Measurements from ENCODE around the gene NSUN7. TPM values are rescaled to one million over a fixed set of nuclear protein-coding genes. Genes with fewer than 3 reads are reported as not detected.

NSUN7 gene
- total RNA-seq, 2 donors from 2014 or later, result 6.8 to 21.8 TPM

GRCh38 chr4:40831146-40831907 lies 81.6 kb downstream of the NSUN7 start:
- peaks cover 37% of the 10 kb centered on the region for H3K36me3 ChIP-seq
- no peak for TF ChIP-seq CTCF (IDR thresholded peaks at IDR 0.05)
- no peak for ATAC-seq (ENCODE audit: insufficient number of reproducible peaks, low FRiP score, low read depth)
- no peaks in the 10 kb centered on the region for H3K9me3 ChIP-seq
- H3K4me1 ChIP-seq (ENCODE audit: control insufficient read depth in 1 of 2, low read depth in 2 of 2), result no peaks in the 10 kb centered on the region
- no peaks in the 10 kb centered on the region for H3K27me3 ChIP-seq (replicated peaks; ENCODE audit: insufficient read depth)
- DNase-seq (ENCODE audit: low spot score), result no peak
- H3K4me3 ChIP-seq, result no peak overlapping the region
- H3K27ac ChIP-seq, result no peak overlapping the region

GRCh38 chr4:40832175-40832574 lies 82.4 kb downstream of the NSUN7 start:
- Histone ChIP-seq H3K4me1 (ENCODE audit: control insufficient read depth in 1 of 2, low read depth in 2 of 2) (peaks cover 0 to 7% of the 10 kb centered on the region in 2 donors), H3K4me3 (no peak overlapping the region), H3K27ac (no peak overlapping the region), H3K27me3 (replicated peaks; ENCODE audit: insufficient read depth) (no peaks in the 10 kb centered on the region), H3K9me3 (no peaks in the 10 kb centered on the region), H3K36me3 (peaks cover 32% of the 10 kb centered on the region)
- no peak for TF ChIP-seq CTCF (IDR thresholded peaks at IDR 0.05)
- no peak for ATAC-seq (ENCODE audit: insufficient number of reproducible peaks, low FRiP score, low read depth)
- no peak for DNase-seq (ENCODE audit: low spot score)

- TF ChIP-seq CTCF (IDR thresholded peaks at IDR 0.05), result no peak
- H3K36me3 ChIP-seq, result peaks cover 25% of the 10 kb centered on the region
- peaks cover 0 to 11% of the 10 kb centered on the region in 2 donors for H3K4me1 ChIP-seq (ENCODE audit: control insufficient read depth in 1 of 2, low read depth in 2 of 2)
- no peak for ATAC-seq (ENCODE audit: insufficient number of reproducible peaks, low FRiP score, low read depth)
- no peak overlapping the region for H3K27ac ChIP-seq
- H3K9me3 ChIP-seq, result no peaks in the 10 kb centered on the region
- H3K4me3 ChIP-seq, result no peak overlapping the region
- no peak for DNase-seq (ENCODE audit: low spot score)
- no peaks in the 10 kb centered on the region for H3K27me3 ChIP-seq (replicated peaks; ENCODE audit: insufficient read depth)
Measured at GRCh38 chr4:40833212-40833611, 83.5 kb downstream of the NSUN7 start.

GRCh38 chr4:40837094-40837870 lies 87.5 kb downstream of the NSUN7 start:
- ATAC-seq (ENCODE audit: insufficient number of reproducible peaks, low FRiP score, low read depth) (no peak), DNase-seq (ENCODE audit: low spot score) (no peak)
- H3K4me3 ChIP-seq, result no peak overlapping the region
- peaks cover 3 to 11% of the 10 kb centered on the region in 2 donors for H3K4me1 ChIP-seq (ENCODE audit: control insufficient read depth in 1 of 2, low read depth in 2 of 2)
- H3K27ac ChIP-seq, result peak overlapping the region; percentile 26 to 45
- no peak for TF ChIP-seq CTCF (IDR thresholded peaks at IDR 0.05)
- no peaks in the 10 kb centered on the region for H3K9me3 ChIP-seq
- peaks cover 12% of the 10 kb centered on the region for H3K36me3 ChIP-seq
- no peaks in the 10 kb centered on the region for H3K27me3 ChIP-seq (replicated peaks; ENCODE audit: insufficient read depth)

- no peak for TF ChIP-seq CTCF (IDR thresholded peaks at IDR 0.05)
- H3K27me3 ChIP-seq (replicated peaks; ENCODE audit: insufficient read depth), result no peaks in the 10 kb centered on the region
- DNase-seq (ENCODE audit: low spot score), result no peak
- no peak overlapping the region for H3K27ac ChIP-seq
- no peaks in the 10 kb centered on the region for H3K9me3 ChIP-seq
- H3K36me3 ChIP-seq, result peaks cover 9% of the 10 kb centered on the region
- no peak overlapping the region for H3K4me3 ChIP-seq
- no peak for ATAC-seq (ENCODE audit: insufficient number of reproducible peaks, low FRiP score, low read depth)
- peaks cover 3 to 14% of the 10 kb centered on the region in 2 donors for H3K4me1 ChIP-seq (ENCODE audit: control insufficient read depth in 1 of 2, low read depth in 2 of 2)
Measured at GRCh38 chr4:40838742-40839141, 89.0 kb downstream of the NSUN7 start.

Data from thoracic aorta (tissue), 2 donors.